Lung (tissue), 12 donors: ENCODE data around the gene DNAH9. TPM values are rescaled to one million over a fixed set of nuclear protein-coding genes. Genes with fewer than 3 reads are reported as not detected.

ENCODE experiments used
- ATAC-seq: fragments of 200-7000 bp; cut with Tn5 transposase; one replicate; pipeline ENCODE4 v1.9.1; 2020; ENCODE audit warnings: moderate number of reproducible peaks; ENCODE audit not compliant: insufficient read depth, low FRiP score
- DNase-seq, 3 donors: peaks; one replicate each; pipeline ENCODE4 v3.0.0-alpha.2; 2013 to 2017
- H3K27ac ChIP-seq, 2 donors: one replicate each; pipeline ENCODE4 v1.5.1; 2013; ENCODE audit warnings: mild to moderate bottlenecking in 2 of 2, moderate library complexity in 2 of 2, control low read depth in 1 of 2, inconsistent platforms in 1 of 2, low read depth in 1 of 2, low read length in 1 of 2
- H3K27me3 ChIP-seq, 3 donors: one replicate each; pipeline ENCODE4 v1.5.1; 2013; ENCODE audit warnings: low read length in 2 of 3; ENCODE audit not compliant: control insufficient read depth in 3 of 3, insufficient read depth in 3 of 3
- H3K36me3 ChIP-seq, 4 donors: one replicate each; pipeline ENCODE4 v1.5.1; 2013; ENCODE audit warnings: low read length in 4 of 4, mild to moderate bottlenecking in 1 of 4, moderate library complexity in 1 of 4; ENCODE audit not compliant: control insufficient read depth in 4 of 4, insufficient read depth in 4 of 4
- H3K4me1 ChIP-seq, 5 donors: one replicate each; pipeline ENCODE4 v1.5.1; 2013; ENCODE audit warnings: low read length in 5 of 5, mild to moderate bottlenecking in 2 of 5, moderate library complexity in 1 of 5; ENCODE audit not compliant: control insufficient read depth in 5 of 5, insufficient read depth in 5 of 5
- H3K4me3 ChIP-seq: one replicate; pipeline ENCODE4 v1.5.1; 2013; ENCODE audit warnings: mild to moderate bottlenecking, control low read depth, moderate library complexity
- H3K9ac ChIP-seq, 2 donors: one replicate each; pipeline ENCODE4 v1.5.1; 2013; ENCODE audit warnings: low read length in 2 of 2, control low read depth in 1 of 2; ENCODE audit not compliant: insufficient read depth in 1 of 2
- H3K9me3 ChIP-seq, 4 donors: one replicate each; pipeline ENCODE4 v1.5.1; 2013; ENCODE audit warnings: low read length in 3 of 4, mild to moderate bottlenecking in 1 of 4, moderate library complexity in 1 of 4; ENCODE audit not compliant: control insufficient read depth in 4 of 4, insufficient read depth in 3 of 4
- CTCF ChIP-seq: IDR thresholded peaks from 2 replicates; pipeline ENCODE4 v1.5.1; 2012; ENCODE audit warnings: mild to moderate bottlenecking; ENCODE audit errors: control extremely low read depth, extremely low read depth
- WGBS, 2 donors: extraction: QIAGEN DNeasy Blood & Tissue Kit; methylation state at CpG; one replicate each; pipeline ENCODE4 v1.1.7; 2013; 5-methylcytosine and 5-hydroxymethylcytosine counted together
- polyA plus RNA-seq, 2 donors: library from polyadenylated mRNA; stranded (reverse); fragments of 200-250 nt; gene quantifications; one replicate each; pipeline ENCODE4 v1.2.1, GENCODE V29; 2013
- total RNA-seq, 2 donors: library from RNA; depleted of rRNA in 1 of 2; stranded (reverse); fragments of >200 nt in 1 of 2; gene quantifications; one replicate each; pipeline ENCODE4 v1.2.1, GENCODE V29; 2014 to 2021
- donor health status: control.
- donor health status: control.
- donor health status: Bipolar disorder and iron deficiency.
- donor health status: healthy.
- donor health status: DM: yes; HTN: yes; CAD: no.

Gene DNAH9
- total and polyA plus RNA-seq, 4 donors: 4.0 to 36.1 (median 20.9) TPM

- WGBS, 2 donors: 75 to 85% methylated on average over 7 of the region's 7 CpGs
- Histone ChIP-seq H3K27me3 (no peaks in the 10 kb centered on the region), H3K36me3 (no peaks in the 10 kb centered on the region), H3K9me3 (peaks cover 0 to 10% (median 0%) of the 10 kb centered on the region in 4 donors), H3K4me3 (no peak overlapping the region), H3K9ac (no peak overlapping the region), H3K4me1 (no peaks in the 10 kb centered on the region), H3K27ac (no peak overlapping the region)
- no peak for TF ChIP-seq CTCF
- DNase-seq (no peak), ATAC-seq (no peak)
Measured at GRCh38 chr17:11874756-11875155, 276.5 kb downstream of the DNAH9 start.

GRCh38 chr17:11880714-11881113, 282.4 kb downstream of the DNAH9 start:
- Histone ChIP-seq H3K9me3 (no peaks in the 10 kb centered on the region), H3K9ac (no peak overlapping the region)

GRCh38 chr17:11882716-11883115, 284.4 kb downstream of the DNAH9 start:
- Histone ChIP-seq H3K27ac (no peak overlapping the region), H3K4me3 (no peak overlapping the region), H3K27me3 (no peaks in the 10 kb centered on the region), H3K9me3 (no peaks in the 10 kb centered on the region), H3K4me1 (no peaks in the 10 kb centered on the region), H3K36me3 (no peaks in the 10 kb centered on the region), H3K9ac (no peak overlapping the region)
- no peak for ATAC-seq
- no peak for DNase-seq
- TF ChIP-seq CTCF: no peak
- 58 to 66% methylated on average over 3 of the region's 3 CpGs for WGBS, 2 donors

More at GRCh38 chr17:11880714-11881113, 282.4 kb downstream of the DNAH9 start:
- no peak for TF ChIP-seq CTCF
- Histone ChIP-seq H3K4me3 (no peak overlapping the region), H3K36me3 (no peaks in the 10 kb centered on the region), H3K4me1 (no peaks in the 10 kb centered on the region), H3K27ac (no peak overlapping the region), H3K27me3 (no peaks in the 10 kb centered on the region)
- ATAC-seq: no peak
- DNase-seq: peak in 2 of 3 donors; percentile 18 to 44
- 42 to 47% methylated on average over 5 of the region's 5 CpGs for WGBS, 2 donors

GRCh38 chr17:11885051-11885450, 286.8 kb downstream of the DNAH9 start:
- Histone ChIP-seq H3K4me3 (no peak overlapping the region), H3K27me3 (no peaks in the 10 kb centered on the region), H3K9ac (no peak overlapping the region), H3K36me3 (no peaks in the 10 kb centered on the region), H3K27ac (no peak overlapping the region), H3K9me3 (no peaks in the 10 kb centered on the region), H3K4me1 (no peaks in the 10 kb centered on the region)
- TF ChIP-seq CTCF: no peak
- DNase-seq (no peak), ATAC-seq (no peak)
- 66 to 68% methylated on average over 2 of the region's 2 CpGs for WGBS, 2 donors
